Stomach smooth muscle (tissue), 2 donors: ENCODE data around the gene C4orf54.

Experiments
- H3K27ac ChIP-seq: one replicate; pipeline ENCODE4 v1.7.0; 2013; ENCODE audit warnings: mild to moderate bottlenecking, low read length, inconsistent platforms
- H3K27me3 ChIP-seq, 2 donors: one replicate each; pipeline ENCODE4 v1.7.0; 2013; ENCODE audit warnings: low read length in 2 of 2; ENCODE audit not compliant: insufficient read depth in 2 of 2, control insufficient read depth in 1 of 2
- H3K36me3 ChIP-seq, 2 donors: one replicate each; pipeline ENCODE4 v1.7.0; 2013; ENCODE audit warnings: low read length in 2 of 2; ENCODE audit not compliant: control insufficient read depth in 2 of 2, insufficient read depth in 2 of 2
- H3K4me1 ChIP-seq: one replicate; pipeline ENCODE4 v1.7.0; 2013; ENCODE audit warnings: low read length; ENCODE audit not compliant: control insufficient read depth, insufficient read depth
- H3K4me3 ChIP-seq, 2 donors: one replicate each; pipeline ENCODE4 v1.7.0; 2013; ENCODE audit warnings: low read length in 2 of 2
- H3K9ac ChIP-seq, 2 donors: one replicate each; pipeline ENCODE4 v1.7.0; 2013; ENCODE audit warnings: low read length in 2 of 2, mild to moderate bottlenecking in 1 of 2
- H3K9me3 ChIP-seq, 2 donors: one replicate each; pipeline ENCODE4 v1.7.0; 2013; ENCODE audit warnings: low read length in 2 of 2; ENCODE audit not compliant: control insufficient read depth in 2 of 2
- donor health status: healthy.
- donor health status: Pancreatic carcinoma.

C4orf54 gene

GRCh38 chr4:99624141-99624719 is 33.4 kb downstream of the C4orf54 start:
- H3K36me3 ChIP-seq: no peaks in the 10 kb centered on the region
- H3K9me3 ChIP-seq: no peaks in the 10 kb centered on the region
- H3K27ac ChIP-seq: peak overlapping the region; percentile 80
- H3K27me3 ChIP-seq: no peaks in the 10 kb centered on the region
- no peak overlapping the region for H3K4me3 ChIP-seq
- peak overlapping the region in 1 of 2 donors; percentile 38 for H3K9ac ChIP-seq
- peaks cover 4% of the 10 kb centered on the region for H3K4me1 ChIP-seq

GRCh38 chr4:99622341-99622740 is 35.3 kb downstream of the C4orf54 start:
- Histone ChIP-seq H3K4me1 (peaks cover 4% of the 10 kb centered on the region), H3K27me3 (no peaks in the 10 kb centered on the region), H3K36me3 (no peaks in the 10 kb centered on the region), H3K9me3 (no peaks in the 10 kb centered on the region), H3K9ac (no peak overlapping the region), H3K27ac (peak overlapping the region; percentile 58), H3K4me3 (no peak overlapping the region)

GRCh38 chr4:99617374-99617773 is 40.3 kb downstream of the C4orf54 start:
- H3K4me3 ChIP-seq: no peak overlapping the region
- H3K36me3 ChIP-seq: no peaks in the 10 kb centered on the region
- H3K27me3 ChIP-seq: no peaks in the 10 kb centered on the region
- no peak overlapping the region for H3K9ac ChIP-seq
- H3K9me3 ChIP-seq: no peaks in the 10 kb centered on the region
- H3K4me1 ChIP-seq: peaks cover 10% of the 10 kb centered on the region
- no peak overlapping the region for H3K27ac ChIP-seq

GRCh38 chr4:99615170-99615820 is 42.3 kb downstream of the C4orf54 start:
- no peaks in the 10 kb centered on the region for H3K9me3 ChIP-seq
- H3K9ac ChIP-seq: no peak overlapping the region
- peak overlapping the region; percentile 53 for H3K27ac ChIP-seq
- H3K36me3 ChIP-seq: no peaks in the 10 kb centered on the region
- H3K27me3 ChIP-seq: no peaks in the 10 kb centered on the region
- H3K4me1 ChIP-seq: peaks cover 14% of the 10 kb centered on the region
- no peak overlapping the region for H3K4me3 ChIP-seq

GRCh38 chr4:99614491-99614890 is 43.1 kb downstream of the C4orf54 start:
- no peak overlapping the region for H3K9ac ChIP-seq
- H3K4me1 ChIP-seq: peaks cover 14% of the 10 kb centered on the region
- no peak overlapping the region for H3K4me3 ChIP-seq
- H3K27me3 ChIP-seq: no peaks in the 10 kb centered on the region
- no peaks in the 10 kb centered on the region for H3K9me3 ChIP-seq
- H3K36me3 ChIP-seq: no peaks in the 10 kb centered on the region
- no peak overlapping the region for H3K27ac ChIP-seq

GRCh38 chr4:99612704-99613103 is 44.9 kb downstream of the C4orf54 start:
- Histone ChIP-seq H3K27ac (no peak overlapping the region), H3K9ac (no peak overlapping the region), H3K4me1 (peaks cover 14% of the 10 kb centered on the region), H3K27me3 (no peaks in the 10 kb centered on the region), H3K36me3 (no peaks in the 10 kb centered on the region), H3K4me3 (no peak overlapping the region), H3K9me3 (peaks cover 0 to 3% of the 10 kb centered on the region in 2 donors)

- Histone ChIP-seq H3K9me3 (peaks cover 0 to 3% of the 10 kb centered on the region in 2 donors), H3K27ac (no peak overlapping the region), H3K9ac (no peak overlapping the region), H3K4me3 (no peak overlapping the region), H3K4me1 (peaks cover 14% of the 10 kb centered on the region), H3K27me3 (no peaks in the 10 kb centered on the region), H3K36me3 (no peaks in the 10 kb centered on the region)
Measured at GRCh38 chr4:99612281-99612680, 45.3 kb downstream of the C4orf54 start.

- H3K9ac ChIP-seq: no peak overlapping the region
- H3K27ac ChIP-seq: no peak overlapping the region
- H3K9me3 ChIP-seq: peaks cover 0 to 3% of the 10 kb centered on the region in 2 donors
- H3K27me3 ChIP-seq: no peaks in the 10 kb centered on the region
- H3K4me1 ChIP-seq: peaks cover 14% of the 10 kb centered on the region
- no peaks in the 10 kb centered on the region for H3K36me3 ChIP-seq
- H3K4me3 ChIP-seq: no peak overlapping the region
Measured at GRCh38 chr4:99610605-99611175, 46.9 kb downstream of the C4orf54 start.

- Histone ChIP-seq H3K36me3 (no peaks in the 10 kb centered on the region), H3K27ac (no peak overlapping the region)
Measured at GRCh38 chr4:99608417-99608816, 49.2 kb downstream of the C4orf54 start.

More at GRCh38 chr4:99608417-99608816, 49.2 kb downstream of the C4orf54 start:
- no peaks in the 10 kb centered on the region for H3K27me3 ChIP-seq
- H3K9ac ChIP-seq: no peak overlapping the region
- peaks cover 0 to 3% of the 10 kb centered on the region in 2 donors for H3K9me3 ChIP-seq
- H3K4me3 ChIP-seq: no peak overlapping the region
- H3K4me1 ChIP-seq: peaks cover 4% of the 10 kb centered on the region
